ENCODE results near the gene KLHL8.

The KLHL8 gene

DNA sequence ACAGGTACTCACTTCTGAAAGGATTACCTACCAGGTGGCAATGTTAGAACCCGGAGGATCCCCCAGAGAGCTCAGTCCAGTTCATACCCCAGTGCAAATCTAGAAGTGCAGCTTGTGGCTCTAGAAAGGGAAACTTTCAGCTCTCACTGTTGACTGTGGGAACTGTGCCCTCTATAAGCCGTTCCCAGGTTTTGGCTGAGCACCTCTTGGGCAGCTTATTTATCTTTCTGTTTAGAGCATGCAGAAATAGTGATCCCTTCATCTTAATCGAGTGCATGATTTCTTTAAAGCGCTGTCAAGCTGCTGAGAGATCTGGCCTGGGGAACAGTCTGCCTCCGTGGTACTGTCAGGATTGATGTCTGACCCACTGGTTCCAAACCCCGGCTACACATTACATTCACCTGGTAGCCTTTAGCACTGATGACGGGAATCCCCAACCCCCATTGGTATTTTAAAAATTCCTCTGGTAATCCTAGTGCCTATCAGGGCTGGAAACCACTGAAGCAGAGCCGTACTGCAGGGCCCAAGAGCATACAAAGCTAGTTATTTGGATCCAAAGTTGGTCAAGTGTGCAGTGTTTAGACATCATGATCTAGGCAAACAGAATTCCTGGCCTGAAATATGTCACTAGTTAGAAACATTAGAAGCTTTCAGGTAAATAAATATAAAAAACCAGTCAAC, 103.2 kb downstream of the KLHL8 start:
- H3K4me1 Mint-ChIP-seq = peaks cover 11% of the 10 kb centered on the region
- H3K36me3 Mint-ChIP-seq = peaks cover 58% of the 10 kb centered on the region
- no peak overlapping the region for H3K4me3 Mint-ChIP-seq
- DNase-seq = no peak
- CTCF ChIA-PET = interaction anchor here (0.5 to 4.6 kb wide), 2 partner anchors 195 to 212 kb away, joined by 4 to 24 read pairs; no protein-coding TSS in a partner anchor
- no peaks in the 10 kb centered on the region for H3K27me3 Mint-ChIP-seq
- H3K27ac Mint-ChIP-seq = no peak overlapping the region
- H3K9me3 Mint-ChIP-seq = no peaks in the 10 kb centered on the region

DNA sequence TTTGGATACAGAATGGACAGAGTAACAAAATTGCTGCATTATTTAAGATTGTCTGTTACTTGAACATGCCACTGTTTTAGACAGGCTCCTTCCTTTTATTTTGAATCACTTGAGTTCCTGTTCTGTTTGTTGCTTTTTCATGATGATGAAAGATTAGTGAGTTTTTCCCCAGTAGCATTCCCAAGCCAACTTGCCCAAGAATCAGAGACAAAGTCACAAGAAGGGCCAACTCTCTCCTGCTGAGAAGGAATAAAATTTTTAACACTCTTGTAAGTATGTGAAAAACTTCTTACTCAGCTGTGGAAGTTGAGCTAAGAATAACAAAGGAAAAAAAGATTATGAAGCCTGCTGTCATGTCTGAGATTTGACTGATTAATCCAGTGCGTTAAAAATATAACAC, 104.2 kb downstream of the KLHL8 start:
- Mint-ChIP-seq H3K9me3 (no peaks in the 10 kb centered on the region), H3K4me1 (peaks cover 19% of the 10 kb centered on the region), H3K27ac (no peak overlapping the region), H3K27me3 (no peaks in the 10 kb centered on the region), H3K4me3 (no peak overlapping the region), H3K36me3 (peaks cover 62% of the 10 kb centered on the region)
- CTCF ChIA-PET = interaction anchor here (4.6 kb wide), 1 partner anchor 194 kb away, joined by 24 read pairs; no protein-coding TSS in a partner anchor
- no peak for DNase-seq

DNA sequence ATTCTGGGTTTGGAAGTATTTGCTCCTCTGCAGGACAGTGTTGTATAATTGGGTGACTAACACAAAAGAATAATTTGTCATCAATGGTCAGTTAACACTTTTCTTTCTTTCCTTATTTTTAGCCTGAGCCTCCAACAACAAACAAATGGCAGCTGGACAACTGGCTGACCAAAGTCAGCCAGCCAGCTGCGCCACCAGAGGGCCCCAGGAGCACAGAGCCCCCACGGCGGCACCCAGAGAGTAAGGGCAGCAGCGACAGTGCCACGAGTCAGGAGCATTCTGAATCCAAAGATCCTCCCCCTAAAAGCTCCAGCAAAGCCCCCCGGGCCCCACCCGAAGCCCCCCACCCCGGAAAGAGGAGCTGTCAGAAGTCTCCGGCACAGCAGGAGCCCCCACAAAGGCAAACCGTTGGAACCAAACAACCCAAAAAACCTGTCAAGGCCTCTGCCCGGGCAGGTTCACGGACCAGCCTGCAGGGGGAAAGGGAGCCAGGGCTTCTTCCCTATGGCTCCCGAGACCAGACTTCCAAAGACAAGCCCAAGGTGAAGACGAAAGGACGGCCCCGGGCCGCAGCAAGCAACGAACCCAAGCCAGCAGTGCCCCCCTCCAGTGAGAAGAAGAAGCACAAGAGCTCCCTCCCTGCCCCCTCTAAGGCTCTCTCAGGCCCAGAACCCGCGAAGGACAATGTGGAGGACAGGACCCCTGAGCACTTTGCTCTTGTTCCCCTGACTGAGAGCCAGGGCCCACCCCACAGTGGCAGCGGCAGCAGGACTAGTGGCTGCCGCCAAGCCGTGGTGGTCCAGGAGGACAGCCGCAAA, 106.0 kb downstream of the KLHL8 start:
- Mint-ChIP-seq H3K4me1 (peaks cover 19% of the 10 kb centered on the region), H3K36me3 (peaks cover 51% of the 10 kb centered on the region), H3K27me3 (no peaks in the 10 kb centered on the region), H3K9me3 (no peaks in the 10 kb centered on the region), H3K27ac (no peak overlapping the region), H3K4me3 (no peak overlapping the region)
- DNase-seq = no peak
- CTCF ChIA-PET = interaction anchor here (0.7 to 2.0 kb wide), 2 partner anchors 123 to 192 kb away, joined by 3 to 5 read pairs; no protein-coding TSS in a partner anchor

DNA sequence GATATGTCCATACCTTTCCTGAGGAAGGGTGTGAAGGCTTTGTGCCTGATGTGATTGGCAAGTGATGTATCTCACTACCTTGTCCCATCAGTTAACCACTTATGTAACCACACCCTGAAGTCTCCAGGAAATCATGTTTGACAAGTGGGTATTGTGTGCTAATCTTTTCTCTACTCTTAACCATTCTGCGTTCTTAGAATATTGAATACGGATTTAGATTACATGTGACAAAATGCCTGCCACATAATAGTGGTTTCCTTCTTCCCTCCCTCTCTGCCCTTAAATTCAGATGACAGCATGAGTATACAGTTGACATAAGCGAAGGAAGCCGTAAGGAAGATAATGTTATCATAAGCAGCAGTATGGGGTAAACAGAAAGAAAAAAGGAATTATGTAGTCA, 108.4 kb downstream of the KLHL8 start:
- Mint-ChIP-seq H3K9me3 (no peaks in the 10 kb centered on the region), H3K4me3 (no peak overlapping the region), H3K27me3 (no peaks in the 10 kb centered on the region), H3K4me1 (peaks cover 14% of the 10 kb centered on the region), H3K27ac (no peak overlapping the region), H3K36me3 (peaks cover 55% of the 10 kb centered on the region)
- CTCF ChIA-PET = no interaction called here
- no peak for DNase-seq

All from activated naive CD4-positive, alpha-beta T cell treated with anti-CD3 and anti-CD28 coated beads, Interleukin-2, amount 10 ng/mL, durations not matched to agents 7 days and 5 days (primary cell).